ENCODE results near the gene CCDC9B.

GRCh38 chr15:40352281-40352901 is 11.7 kb upstream of the CCDC9B start:
- TF ChIP-seq, protein P1, sequence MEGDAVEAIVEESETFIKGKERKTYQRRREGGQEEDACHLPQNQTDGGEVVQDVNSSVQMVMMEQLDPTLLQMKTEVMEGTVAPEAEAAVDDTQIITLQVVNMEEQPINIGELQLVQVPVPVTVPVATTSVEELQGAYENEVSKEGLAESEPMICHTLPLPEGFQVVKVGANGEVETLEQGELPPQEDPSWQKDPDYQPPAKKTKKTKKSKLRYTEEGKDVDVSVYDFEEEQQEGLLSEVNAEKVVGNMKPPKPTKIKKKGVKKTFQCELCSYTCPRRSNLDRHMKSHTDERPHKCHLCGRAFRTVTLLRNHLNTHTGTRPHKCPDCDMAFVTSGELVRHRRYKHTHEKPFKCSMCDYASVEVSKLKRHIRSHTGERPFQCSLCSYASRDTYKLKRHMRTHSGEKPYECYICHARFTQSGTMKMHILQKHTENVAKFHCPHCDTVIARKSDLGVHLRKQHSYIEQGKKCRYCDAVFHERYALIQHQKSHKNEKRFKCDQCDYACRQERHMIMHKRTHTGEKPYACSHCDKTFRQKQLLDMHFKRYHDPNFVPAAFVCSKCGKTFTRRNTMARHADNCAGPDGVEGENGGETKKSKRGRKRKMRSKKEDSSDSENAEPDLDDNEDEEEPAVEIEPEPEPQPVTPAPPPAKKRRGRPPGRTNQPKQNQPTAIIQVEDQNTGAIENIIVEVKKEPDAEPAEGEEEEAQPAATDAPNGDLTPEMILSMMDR (IDR thresholded peaks at IDR 0.05), result no peak
- TF ChIP-seq EZH2phosphoT487 (IDR thresholded peaks at IDR 0.05), result no peak
